Neutrophil (primary cell): ENCODE data around the gene LRFN3.

Source experiments
- H3K27ac ChIP-seq: fragments of 200-600 bp; sonication (generic); 2 replicates; pipeline ENCODE4 v1.5.1; 2016; ENCODE audit warnings: mild to moderate bottlenecking, moderate library complexity
- H3K27me3 ChIP-seq: fragments of 200-600 bp; sonication (generic); 2 replicates; pipeline ENCODE4 v1.6.0; 2016; ENCODE audit warnings: mild to moderate bottlenecking
- H3K36me3 ChIP-seq: fragments of 200-600 bp; sonication (generic); 2 replicates; pipeline ENCODE4 v1.5.1; 2017
- H3K4me1 ChIP-seq, 2 experiments: fragments of 200-600 bp in 1 of 2; sonication (generic) in 1 of 2; 1 replicate in 1 of 2; 2 replicates in 1 of 2; pipeline versions ENCODE4 v1.5.1 to v1.6.1; 2013 to 2016; ENCODE audit warnings: low read depth in 1 of 2, low read length in 1 of 2, mild to moderate bottlenecking in 1 of 2, moderate library complexity in 1 of 2; ENCODE audit not compliant: control insufficient read depth in 1 of 2, insufficient read depth in 1 of 2
- H3K4me3 ChIP-seq, 2 experiments: fragments of 200-600 bp in 1 of 2; sonication (generic) in 1 of 2; 1 replicate in 1 of 2; 2 replicates in 1 of 2; pipeline ENCODE4 v1.5.1; 2013 to 2016; ENCODE audit warnings: low read depth in 1 of 2, low read length in 1 of 2, mild to moderate bottlenecking in 1 of 2, moderate library complexity in 1 of 2
- H3K9me3 ChIP-seq: fragments of 200-600 bp; sonication (generic); 2 replicates; pipeline ENCODE4 v1.5.1; 2016
- TF ChIP-seq, protein P1 (sequence below): fragments of 200-600 bp; sonication (generic); IDR thresholded peaks from 2 replicates; pipeline ENCODE4 v1.5.1; 2016; ENCODE audit warnings: antibody characterized with exemption

Gene LRFN3, protein sequence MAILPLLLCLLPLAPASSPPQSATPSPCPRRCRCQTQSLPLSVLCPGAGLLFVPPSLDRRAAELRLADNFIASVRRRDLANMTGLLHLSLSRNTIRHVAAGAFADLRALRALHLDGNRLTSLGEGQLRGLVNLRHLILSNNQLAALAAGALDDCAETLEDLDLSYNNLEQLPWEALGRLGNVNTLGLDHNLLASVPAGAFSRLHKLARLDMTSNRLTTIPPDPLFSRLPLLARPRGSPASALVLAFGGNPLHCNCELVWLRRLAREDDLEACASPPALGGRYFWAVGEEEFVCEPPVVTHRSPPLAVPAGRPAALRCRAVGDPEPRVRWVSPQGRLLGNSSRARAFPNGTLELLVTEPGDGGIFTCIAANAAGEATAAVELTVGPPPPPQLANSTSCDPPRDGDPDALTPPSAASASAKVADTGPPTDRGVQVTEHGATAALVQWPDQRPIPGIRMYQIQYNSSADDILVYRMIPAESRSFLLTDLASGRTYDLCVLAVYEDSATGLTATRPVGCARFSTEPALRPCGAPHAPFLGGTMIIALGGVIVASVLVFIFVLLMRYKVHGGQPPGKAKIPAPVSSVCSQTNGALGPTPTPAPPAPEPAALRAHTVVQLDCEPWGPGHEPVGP

GRCh38 chr19:35935911-35936737, at the start of gene LRFN3:
TSS of gene LRFN3 (plus strand) at chr19:35936374. CDS start at chr19:35939426, 3,052 bp downstream.
- H3K27ac ChIP-seq, result no peak within 1 kb of the TSS
- TF ChIP-seq, protein P1, sequence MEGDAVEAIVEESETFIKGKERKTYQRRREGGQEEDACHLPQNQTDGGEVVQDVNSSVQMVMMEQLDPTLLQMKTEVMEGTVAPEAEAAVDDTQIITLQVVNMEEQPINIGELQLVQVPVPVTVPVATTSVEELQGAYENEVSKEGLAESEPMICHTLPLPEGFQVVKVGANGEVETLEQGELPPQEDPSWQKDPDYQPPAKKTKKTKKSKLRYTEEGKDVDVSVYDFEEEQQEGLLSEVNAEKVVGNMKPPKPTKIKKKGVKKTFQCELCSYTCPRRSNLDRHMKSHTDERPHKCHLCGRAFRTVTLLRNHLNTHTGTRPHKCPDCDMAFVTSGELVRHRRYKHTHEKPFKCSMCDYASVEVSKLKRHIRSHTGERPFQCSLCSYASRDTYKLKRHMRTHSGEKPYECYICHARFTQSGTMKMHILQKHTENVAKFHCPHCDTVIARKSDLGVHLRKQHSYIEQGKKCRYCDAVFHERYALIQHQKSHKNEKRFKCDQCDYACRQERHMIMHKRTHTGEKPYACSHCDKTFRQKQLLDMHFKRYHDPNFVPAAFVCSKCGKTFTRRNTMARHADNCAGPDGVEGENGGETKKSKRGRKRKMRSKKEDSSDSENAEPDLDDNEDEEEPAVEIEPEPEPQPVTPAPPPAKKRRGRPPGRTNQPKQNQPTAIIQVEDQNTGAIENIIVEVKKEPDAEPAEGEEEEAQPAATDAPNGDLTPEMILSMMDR, result no peak
- no peaks in the 10 kb centered on the region for H3K36me3 ChIP-seq
- H3K4me3 ChIP-seq, result no peak within 1 kb of the TSS
- peaks cover 6% of the 10 kb centered on the region in 2 experiments for H3K4me1 ChIP-seq
- H3K27me3 ChIP-seq, result peaks cover 78% of the 10 kb centered on the region
- H3K9me3 ChIP-seq, result no peaks in the 10 kb centered on the region

DNA sequence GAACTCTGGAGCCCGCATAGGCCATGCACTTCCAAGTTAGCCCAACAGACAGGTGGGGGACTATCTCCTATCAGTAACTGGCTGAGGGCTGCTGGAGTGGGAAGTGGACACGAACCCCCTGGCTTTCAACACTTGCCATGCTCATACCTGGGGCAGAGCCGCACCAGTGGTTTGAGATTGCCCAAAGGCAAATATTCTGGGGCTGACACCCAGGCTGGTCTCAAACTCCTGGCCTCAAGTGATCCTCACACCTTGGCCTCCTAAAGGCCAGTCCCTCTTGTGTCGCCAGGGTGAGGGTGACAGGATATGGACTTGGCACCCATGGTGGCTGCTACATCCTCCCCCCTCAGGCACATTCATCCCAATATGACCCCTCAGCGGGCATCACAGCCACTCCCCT, 49.0 kb upstream of the LRFN3 start:
- TF ChIP-seq, protein P1, result no peak
- peak overlapping the region; percentile 61 for H3K27ac ChIP-seq
- H3K9me3 ChIP-seq, result peaks cover 7% of the 10 kb centered on the region
- peaks cover 65% of the 10 kb centered on the region for H3K36me3 ChIP-seq
- no peaks in the 10 kb centered on the region for H3K27me3 ChIP-seq
- H3K4me1 ChIP-seq, result peaks cover 3 to 4% of the 10 kb centered on the region in 2 experiments
- H3K4me3 ChIP-seq, result no peak overlapping the region

- TF ChIP-seq, protein P1, result no peak
- no peaks in the 10 kb centered on the region for H3K27me3 ChIP-seq
- H3K4me3 ChIP-seq, result no peak overlapping the region
- H3K4me1 ChIP-seq, result no peaks in the 10 kb centered on the region
- H3K36me3 ChIP-seq, result peaks cover 77% of the 10 kb centered on the region
- H3K9me3 ChIP-seq, result peaks cover 7% of the 10 kb centered on the region
- peak overlapping the region; percentile 61 for H3K27ac ChIP-seq
These were observed 47.8 kb upstream of the LRFN3 start for GRCh38 chr19:35888398-35888797.

- Histone ChIP-seq H3K36me3 (peaks cover 88% of the 10 kb centered on the region), H3K27me3 (no peaks in the 10 kb centered on the region), H3K27ac (peak overlapping the region; percentile 61)
These were observed 46.6 kb upstream of the LRFN3 start for GRCh38 chr19:35889370-35890112.

More at GRCh38 chr19:35889370-35890112, 46.6 kb upstream of the LRFN3 start:
- Histone ChIP-seq H3K4me1 (no peaks in the 10 kb centered on the region), H3K9me3 (peaks cover 7% of the 10 kb centered on the region), H3K4me3 (no peak overlapping the region)
- TF ChIP-seq, protein P1, result no peak
